ENCODE results near the gene GAA.
"Not testable (repeated sequence)": the region's sequence is repeated elsewhere in the genome, so short reads cannot be mapped to it uniquely, and the experiment has no call there.

Gene GAA

DNA sequence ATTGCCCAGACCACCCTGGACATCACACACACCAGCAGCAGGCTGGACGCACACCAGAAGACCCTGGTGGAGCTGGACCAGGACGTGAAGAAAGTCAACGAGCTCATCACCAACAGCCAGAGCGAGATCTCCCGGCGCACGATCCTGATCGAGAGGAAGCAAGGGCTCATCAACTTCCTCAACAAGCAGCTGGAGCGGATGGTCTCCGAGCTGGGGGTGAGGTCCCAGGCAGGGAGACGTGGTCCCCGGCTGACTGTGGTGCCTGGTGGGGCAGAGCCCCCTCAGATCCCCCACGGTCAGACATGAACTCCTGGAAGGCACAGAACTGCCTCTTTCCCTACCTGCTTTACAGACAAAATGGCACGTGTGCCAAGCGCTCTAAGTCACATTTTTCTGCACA, 16.6 kb upstream of the GAA start:
- FAIRE-seq: no peak

- FAIRE-seq: no peak
Measured at GRCh38 chr17:80086081-80086480, 15.3 kb upstream of the GAA start.

DNA sequence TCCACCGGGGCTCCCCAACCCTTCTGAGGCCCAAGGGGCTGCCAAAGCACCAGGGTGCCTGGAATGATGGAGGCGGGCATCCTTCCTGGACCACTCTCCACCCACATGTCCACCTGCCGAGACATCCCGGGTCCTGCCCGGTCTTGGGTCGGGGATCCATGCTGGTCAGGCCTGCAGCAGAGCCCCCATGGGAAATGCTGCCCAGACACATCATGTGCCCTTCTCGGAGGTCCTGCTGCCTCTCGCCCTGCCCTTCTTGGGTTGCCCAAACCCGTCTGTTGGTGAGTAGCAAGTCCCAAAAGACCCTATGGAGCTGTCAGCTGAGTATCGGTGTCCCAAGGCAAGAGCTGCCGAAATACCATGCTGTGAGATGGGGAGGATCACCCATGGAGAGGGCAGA, 14.8 kb upstream of the GAA start:
- no peak for FAIRE-seq

DNA sequence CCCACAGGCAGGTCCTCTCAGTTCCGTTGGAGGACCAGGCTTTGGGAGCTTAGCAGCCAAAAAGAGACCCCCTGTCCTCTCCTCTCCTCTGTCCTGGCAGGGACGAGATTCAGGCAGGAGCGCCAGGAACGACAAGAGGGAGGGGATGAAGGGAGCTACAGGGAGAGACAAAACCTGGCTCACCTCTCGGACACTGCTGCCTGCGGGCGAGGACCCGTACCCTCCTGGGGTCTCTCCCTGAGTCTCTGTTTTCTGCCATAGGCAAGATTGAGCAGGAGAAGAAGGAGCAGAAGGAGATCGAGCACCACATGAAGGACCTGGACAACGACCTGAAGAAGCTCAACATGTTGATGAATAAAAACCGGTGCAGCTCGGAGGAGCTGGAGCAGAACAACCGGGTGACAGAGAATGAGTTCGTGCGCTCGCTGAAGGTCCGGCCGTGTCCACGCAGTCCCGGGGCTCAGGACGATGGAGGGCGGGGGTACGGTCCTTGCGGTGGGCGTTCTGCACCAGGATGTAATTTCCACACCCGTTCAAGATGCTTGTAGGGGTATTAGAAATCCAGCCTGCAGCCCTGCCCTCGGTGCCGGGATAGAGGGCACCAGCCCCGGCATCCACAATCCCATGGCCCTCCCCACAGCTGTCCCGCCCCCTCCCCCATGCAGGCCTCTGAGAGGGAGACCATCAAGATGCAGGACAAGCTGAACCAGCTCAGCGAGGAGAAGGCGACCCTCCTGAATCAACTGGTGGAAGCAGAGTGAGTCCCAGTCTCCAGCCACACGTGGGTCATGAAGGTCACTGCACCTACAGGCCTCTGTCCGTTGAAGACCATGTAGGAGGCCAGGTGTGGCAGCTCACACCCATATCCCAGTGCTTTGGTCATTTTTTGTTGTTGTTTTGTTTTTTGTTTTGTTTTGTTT, 13.8 kb upstream of the GAA start:
- FAIRE-seq: no peak

GRCh38 chr17:80089762-80090161, 11.6 kb upstream of the GAA start:
- no peak for FAIRE-seq

GRCh38 chr17:80090164-80090563, 11.2 kb upstream of the GAA start:
- FAIRE-seq: not testable (repeated sequence)

DNA sequence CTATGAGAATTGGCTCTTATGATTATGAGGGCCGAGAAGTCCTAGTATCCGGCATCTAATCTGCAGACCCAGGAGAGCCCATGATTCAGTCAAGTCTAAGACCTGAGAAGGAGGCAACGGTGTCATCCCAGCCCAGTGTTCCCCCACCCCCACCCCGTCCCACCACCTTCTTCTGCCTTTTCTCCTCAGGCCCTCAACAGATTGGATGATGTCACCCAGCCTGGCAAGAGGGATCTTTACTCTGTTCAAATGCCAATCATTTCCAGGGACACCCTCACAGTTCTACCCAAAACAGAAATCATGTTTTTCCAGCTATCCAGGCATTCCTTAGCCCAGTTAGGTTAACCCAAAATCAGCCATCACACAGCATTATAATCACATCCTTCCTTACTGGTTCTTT, 10.0 kb upstream of the GAA start:
- FAIRE-seq: no peak

- FAIRE-seq: no peak
Measured at GRCh38 chr17:80092959-80093358, 8.4 kb upstream of the GAA start.

- no peak for FAIRE-seq
Measured at GRCh38 chr17:80095038-80095843, 6.1 kb upstream of the GAA start.

GRCh38 chr17:80095844-80096475, 5.4 kb upstream of the GAA start:
- no peak for FAIRE-seq

DNA sequence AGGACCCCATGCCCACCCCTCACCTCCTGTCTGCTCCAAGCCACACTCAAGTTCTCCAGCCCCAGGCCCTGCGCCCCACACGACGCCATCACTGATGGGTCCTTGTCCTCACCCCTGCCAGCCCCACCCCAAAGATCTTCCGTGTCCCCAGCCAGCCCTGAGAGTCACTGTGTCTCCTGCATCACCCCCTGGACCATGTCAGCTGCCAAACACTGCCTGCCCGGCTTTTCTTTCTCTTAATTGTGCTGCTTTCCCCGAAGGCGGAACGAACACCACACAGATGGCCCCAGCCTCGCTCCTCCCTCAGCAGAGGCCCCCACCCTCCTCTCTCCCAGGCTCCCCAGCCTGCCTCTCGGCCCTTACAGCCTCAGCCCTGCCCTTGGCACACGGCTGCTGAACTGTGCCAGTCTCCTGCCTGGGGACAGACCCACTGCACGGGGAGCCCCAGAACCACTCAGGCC, 4.8 kb upstream of the GAA start:
- FAIRE-seq: no peak

- FAIRE-seq: no peak
Measured at GRCh38 chr17:80097127-80097621, 4.2 kb upstream of the GAA start.

DNA sequence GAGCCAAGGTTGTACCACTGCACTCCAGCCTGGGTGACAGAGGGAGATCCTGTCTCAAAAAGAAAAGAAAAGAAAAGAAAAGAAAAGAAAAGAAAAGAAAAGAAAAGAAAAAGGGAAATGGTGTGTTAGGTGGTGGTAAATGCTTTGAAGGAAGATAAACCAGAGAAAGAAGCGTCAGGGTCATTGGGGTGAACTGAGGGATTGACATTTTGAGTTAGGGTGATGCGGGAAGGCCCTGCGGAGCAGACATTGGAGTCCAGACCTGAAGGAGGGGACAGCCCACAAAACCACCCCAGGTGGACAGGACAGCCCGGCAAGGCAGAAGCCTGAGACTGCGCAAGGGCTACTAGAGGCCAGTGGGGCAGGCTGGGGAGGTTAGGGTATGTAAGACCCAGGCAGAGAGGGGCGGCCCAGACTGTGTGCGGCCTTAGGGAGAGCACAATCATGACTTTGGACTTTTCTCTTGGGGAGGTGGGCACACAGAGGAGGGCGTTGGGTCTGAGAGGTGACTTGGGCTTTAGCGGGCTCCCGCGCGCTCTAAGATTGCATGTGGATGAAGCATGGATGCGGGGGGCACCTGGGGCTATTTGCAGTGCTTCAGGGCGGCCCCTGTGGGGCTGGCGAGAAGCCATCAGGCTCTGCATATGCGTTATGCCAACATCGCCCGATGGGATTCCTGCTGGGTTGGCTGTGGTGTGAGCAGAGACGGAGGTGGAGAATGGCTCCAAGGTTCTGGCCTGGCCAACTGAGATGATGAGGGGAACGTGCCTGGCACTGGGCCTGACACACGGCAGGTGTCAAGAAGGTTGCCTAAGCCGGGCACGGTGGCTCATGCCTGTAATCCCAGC, 3.3 kb upstream of the GAA start:
- no peak for FAIRE-seq

GRCh38 chr17:80099291-80100034, 1.9 kb upstream of the GAA start:
- FAIRE-seq: no peak

DNA sequence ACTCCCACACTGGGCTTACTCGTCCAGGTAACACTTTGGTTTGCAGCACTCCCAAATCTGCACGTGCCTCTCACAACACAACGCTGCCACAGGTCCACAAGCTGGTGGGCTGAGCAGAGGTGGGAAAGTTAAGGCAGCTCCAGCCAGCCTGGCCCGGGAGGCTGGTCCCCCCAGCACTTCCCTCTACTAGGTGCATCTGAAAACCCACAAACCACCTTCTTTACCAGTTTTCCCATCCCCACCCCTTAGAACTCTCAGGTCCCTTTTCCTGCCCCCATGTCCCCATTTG, 1.4 kb upstream of the GAA start:
- no peak for FAIRE-seq

DNA sequence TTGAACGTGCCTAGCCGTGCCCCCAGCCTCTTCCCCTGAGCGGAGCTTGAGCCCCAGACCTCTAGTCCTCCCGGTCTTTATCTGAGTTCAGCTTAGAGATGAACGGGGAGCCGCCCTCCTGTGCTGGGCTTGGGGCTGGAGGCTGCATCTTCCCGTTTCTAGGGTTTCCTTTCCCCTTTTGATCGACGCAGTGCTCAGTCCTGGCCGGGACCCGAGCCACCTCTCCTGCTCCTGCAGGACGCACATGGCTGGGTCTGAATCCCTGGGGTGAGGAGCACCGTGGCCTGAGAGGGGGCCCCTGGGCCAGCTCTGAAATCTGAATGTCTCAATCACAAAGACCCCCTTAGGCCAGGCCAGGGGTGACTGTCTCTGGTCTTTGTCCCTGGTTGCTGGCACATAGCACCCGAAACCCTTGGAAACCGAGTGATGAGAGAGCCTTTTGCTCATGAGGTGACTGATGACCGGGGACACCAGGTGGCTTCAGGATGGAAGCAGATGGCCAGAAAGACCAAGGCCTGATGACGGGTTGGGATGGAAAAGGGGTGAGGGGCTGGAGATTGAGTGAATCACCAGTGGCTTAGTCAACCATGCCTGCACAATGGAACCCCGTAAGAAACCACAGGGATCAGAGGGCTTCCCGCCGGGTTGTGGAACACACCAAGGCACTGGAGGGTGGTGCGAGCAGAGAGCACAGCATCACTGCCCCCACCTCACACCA, 724 bp downstream of the GAA start:
- no peak for FAIRE-seq

GRCh38 chr17:80102664-80103448, 1.5 kb downstream of the GAA start:
- FAIRE-seq: no peak

GRCh38 chr17:80103449-80104085, 2.2 kb downstream of the GAA start:
- FAIRE-seq: no peak

DNA sequence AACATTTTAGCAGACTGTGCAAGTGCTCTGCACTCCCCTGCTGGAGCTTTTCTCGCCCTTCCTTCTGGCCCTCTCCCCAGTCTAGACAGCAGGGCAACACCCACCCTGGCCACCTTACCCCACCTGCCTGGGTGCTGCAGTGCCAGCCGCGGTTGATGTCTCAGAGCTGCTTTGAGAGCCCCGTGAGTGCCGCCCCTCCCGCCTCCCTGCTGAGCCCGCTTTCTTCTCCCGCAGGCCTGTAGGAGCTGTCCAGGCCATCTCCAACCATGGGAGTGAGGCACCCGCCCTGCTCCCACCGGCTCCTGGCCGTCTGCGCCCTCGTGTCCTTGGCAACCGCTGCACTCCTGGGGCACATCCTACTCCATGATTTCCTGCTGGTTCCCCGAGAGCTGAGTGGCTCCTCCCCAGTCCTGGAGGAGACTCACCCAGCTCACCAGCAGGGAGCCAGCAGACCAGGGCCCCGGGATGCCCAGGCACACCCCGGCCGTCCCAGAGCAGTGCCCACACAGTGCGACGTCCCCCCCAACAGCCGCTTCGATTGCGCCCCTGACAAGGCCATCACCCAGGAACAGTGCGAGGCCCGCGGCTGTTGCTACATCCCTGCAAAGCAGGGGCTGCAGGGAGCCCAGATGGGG, 3.1 kb downstream of the GAA start:
- FAIRE-seq: no peak

Measured in TTC549 (cell line).